WTC11 (cell line): ENCODE data around the gene PACSIN1. TPM values are rescaled to one million over a fixed set of nuclear protein-coding genes. Genes with fewer than 3 reads are reported as not detected.

Experiments used
- ATAC-seq: fragments of 200-7000 bp; cut with Tn5 transposase; 2 replicates; pipeline ENCODE4 v1.10.0; 2021; ENCODE audit warnings: mild to moderate bottlenecking, moderate library complexity
- CTCF ChIA-PET: fragments of 300-600 bp; sonication (Branson Sonifier 250); formaldehyde crosslinking; loops from one replicate; lab custom pipeline; 2021; ENCODE audit warnings: antibody characterized with exemption; lab: Charles Lee
- POLR2A ChIA-PET: fragments of 350-600 bp; sonication (Branson Sonifier 250); formaldehyde crosslinking; loops from one replicate; lab custom pipeline; 2021; ENCODE audit warnings: antibody characterized with exemption; lab: Charles Lee
- DNase-seq: peaks from one replicate; pipeline ENCODE4 v3.0.0; 2021; ENCODE audit warnings: low spot score
- H3K27ac Mint-ChIP-seq: 2 replicates; pipeline ENCODE4 v1.8.0; 2021; ENCODE audit warnings: mixed read lengths
- H3K27me3 Mint-ChIP-seq: 2 replicates; pipeline ENCODE4 v1.8.0; 2021; ENCODE audit warnings: low read depth, mild to moderate bottlenecking, moderate library complexity, mixed read lengths
- H3K36me3 Mint-ChIP-seq: 2 replicates; pipeline ENCODE4 v1.8.0; 2021; ENCODE audit warnings: mixed read lengths
- H3K4me1 Mint-ChIP-seq: 2 replicates; pipeline ENCODE4 v1.8.0; 2022; ENCODE audit warnings: mixed read lengths
- H3K4me3 Mint-ChIP-seq: 2 replicates; pipeline ENCODE4 v1.8.0; 2021; ENCODE audit warnings: mild to moderate bottlenecking, moderate library complexity, mixed read lengths
- H3K9me3 Mint-ChIP-seq: 2 replicates; pipeline ENCODE4 v1.8.0; 2021; ENCODE audit warnings: mixed read lengths
- CBFB ChIP-seq: sonication (generic); formaldehyde crosslinking; IDR thresholded peaks from 2 replicates; pipeline ENCODE4 v1.8.1; 2022; ENCODE audit warnings: mild to moderate bottlenecking, low read depth, missing genetic modification reagents
- ELF4 ChIP-seq: sonication (generic); formaldehyde crosslinking; IDR thresholded peaks from 2 replicates; pipeline ENCODE4 v1.8.1; 2022; ENCODE audit warnings: low read depth, mild to moderate bottlenecking, moderate library complexity, missing genetic modification reagents
- ESRRA ChIP-seq: sonication (generic); formaldehyde crosslinking; IDR thresholded peaks from 2 replicates; pipeline ENCODE4 v1.8.1; 2022; ENCODE audit warnings: mild to moderate bottlenecking, missing genetic modification reagents, borderline replicate concordance
- GTF2I ChIP-seq: fragments of 250-450 bp; sonication (Bioruptor Pico); conservative IDR thresholded peaks from 2 replicates; pipeline ENCODE4 v1.4.0; 2021; ENCODE audit warnings: mild to moderate bottlenecking
- KAT7 ChIP-seq: sonication (generic); formaldehyde crosslinking; IDR thresholded peaks from 2 replicates; pipeline ENCODE4 v1.8.1; 2023; ENCODE audit warnings: missing genetic modification reagents, mild to moderate bottlenecking, borderline replicate concordance
- OVOL2 ChIP-seq: fragments of 250-450 bp; sonication (Bioruptor Pico); IDR thresholded peaks from 2 replicates; pipeline ENCODE4 v1.9.0; 2021; ENCODE audit warnings: mild to moderate bottlenecking, borderline replicate concordance
- PRRX2 ChIP-seq: fragments of 250-450 bp; sonication (Bioruptor Pico); IDR thresholded peaks from 2 replicates; pipeline ENCODE4 v1.8.0; 2021; ENCODE audit warnings: mild to moderate bottlenecking
- SMAD3 ChIP-seq: sonication (generic); formaldehyde crosslinking; IDR thresholded peaks from 2 replicates; pipeline ENCODE4 v1.8.0; 2022; ENCODE audit warnings: missing genetic modification reagents, mild to moderate bottlenecking, borderline replicate concordance
- TEAD1 ChIP-seq: sonication (generic); formaldehyde crosslinking; IDR thresholded peaks from 2 replicates; pipeline ENCODE4 v1.8.0; 2022; ENCODE audit warnings: mild to moderate bottlenecking, missing genetic modification reagents
- ZNF121 ChIP-seq: sonication (generic); formaldehyde crosslinking; IDR thresholded peaks from 2 replicates; pipeline ENCODE4 v1.8.0; 2023; ENCODE audit warnings: missing genetic modification reagents
- ZNF232 ChIP-seq: sonication (generic); formaldehyde crosslinking; IDR thresholded peaks from 2 replicates; pipeline ENCODE4 v1.8.0; 2022; ENCODE audit warnings: mild to moderate bottlenecking, missing genetic modification reagents
- ZNF263 ChIP-seq: sonication (generic); formaldehyde crosslinking; IDR thresholded peaks from 2 replicates; pipeline ENCODE4 v1.8.1; 2022; ENCODE audit warnings: low read depth, mild to moderate bottlenecking, moderate library complexity, missing genetic modification reagents
- ZNF396 ChIP-seq: fragments of 250-450 bp; sonication (Bioruptor Pico); IDR thresholded peaks from 2 replicates; pipeline ENCODE4 v1.8.0; 2021; ENCODE audit warnings: mild to moderate bottlenecking, moderate library complexity, borderline replicate concordance
- ZNF416 ChIP-seq: fragments of 250-450 bp; sonication (Bioruptor Pico); IDR thresholded peaks from 2 replicates; pipeline ENCODE4 v1.9.0; 2021; ENCODE audit warnings: mild to moderate bottlenecking, inconsistent platforms
- total RNA-seq: library from RNA; stranded (reverse); gene quantifications from 3 replicates; pipeline ENCODE4 v1.2.3, GENCODE V29; 2021
- TF ChIP-seq, protein P1 (sequence below): sonication (generic); formaldehyde crosslinking; IDR thresholded peaks from 2 replicates; pipeline ENCODE4 v1.8.0; 2022; ENCODE audit warnings: mild to moderate bottlenecking, missing genetic modification reagents
- TF ChIP-seq, protein P2 (sequence below): sonication (generic); formaldehyde crosslinking; IDR thresholded peaks from 2 replicates; pipeline ENCODE4 v1.8.0; 2023; ENCODE audit warnings: missing genetic modification reagents
- TF ChIP-seq, protein P3 (sequence below): fragments of 250-450 bp; sonication (Bioruptor Pico); IDR thresholded peaks from 2 replicates; pipeline ENCODE4 v2.1.2; 2022; ENCODE audit warnings: mild to moderate bottlenecking, moderate library complexity
- TF ChIP-seq, protein P4 (sequence below): sonication (generic); formaldehyde crosslinking; IDR thresholded peaks from 2 replicates; pipeline ENCODE4 v1.8.0; 2023; ENCODE audit warnings: mild to moderate bottlenecking, missing genetic modification reagents
- TF ChIP-seq, protein P5 (sequence below): sonication (generic); formaldehyde crosslinking; IDR thresholded peaks from 2 replicates; pipeline ENCODE4 v1.8.0; 2023; ENCODE audit warnings: missing genetic modification reagents, mild to moderate bottlenecking, borderline replicate concordance
- TF ChIP-seq, protein P6 (sequence below): sonication (generic); formaldehyde crosslinking; IDR thresholded peaks from 2 replicates; pipeline ENCODE4 v1.8.1; 2023; ENCODE audit warnings: mild to moderate bottlenecking, missing genetic modification reagents, borderline replicate concordance
- TF ChIP-seq, protein P7 (sequence below): sonication (generic); formaldehyde crosslinking; IDR thresholded peaks from 2 replicates; pipeline ENCODE4 v1.8.1; 2022; ENCODE audit warnings: low read depth, missing genetic modification reagents, borderline replicate concordance

Gene PACSIN1
- total RNA-seq, 1 experiment from 2014 or later = 12.6 TPM

DNA sequence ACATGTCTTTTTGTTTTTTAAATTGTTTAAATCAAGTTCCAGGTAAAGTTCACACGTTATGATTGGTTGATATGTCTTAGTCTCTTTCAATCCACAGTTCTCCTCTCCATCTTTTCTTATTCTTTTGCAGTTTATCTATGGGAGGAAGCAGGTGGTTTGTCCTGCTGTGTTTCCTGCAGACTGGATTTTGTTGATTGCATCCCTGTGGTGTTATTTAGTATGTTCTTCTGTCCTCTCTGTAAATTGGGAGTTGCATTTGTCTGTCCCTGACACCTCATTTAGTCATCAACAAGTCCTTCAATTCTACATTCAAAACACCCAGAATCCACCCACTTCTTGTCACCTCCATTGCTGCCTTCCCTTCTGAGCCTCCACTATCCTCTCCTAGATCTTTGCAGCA, 8.1 kb downstream of the PACSIN1 start:
- CTCF ChIA-PET = interaction anchor here (2.8 kb wide), 1 partner anchor 15 kb away, joined by 17 read pairs; no protein-coding TSS in a partner anchor
- peaks cover 11% of the 10 kb centered on the region for H3K36me3 Mint-ChIP-seq
- POLR2A ChIA-PET = no interaction called here
- H3K4me3 Mint-ChIP-seq = no peak overlapping the region
- TF ChIP-seq PRRX2 (CRISPR knock-in tag) (no peak), TEAD1 (CRISPR knock-in tag) (no peak), ZNF121 (CRISPR knock-in tag) (no peak), KAT7 (CRISPR knock-in tag) (no peak), ESRRA (no peak), SMAD3 (CRISPR knock-in tag) (no peak), GTF2I (CRISPR knock-in tag) (no peak), ZNF416 (CRISPR knock-in tag) (no peak), ZNF263 (CRISPR knock-in tag) (no peak)
- TF ChIP-seq, protein P1, sequence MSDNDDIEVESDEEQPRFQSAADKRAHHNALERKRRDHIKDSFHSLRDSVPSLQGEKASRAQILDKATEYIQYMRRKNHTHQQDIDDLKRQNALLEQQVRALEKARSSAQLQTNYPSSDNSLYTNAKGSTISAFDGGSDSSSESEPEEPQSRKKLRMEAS = no peak
- TF ChIP-seq, protein P2, sequence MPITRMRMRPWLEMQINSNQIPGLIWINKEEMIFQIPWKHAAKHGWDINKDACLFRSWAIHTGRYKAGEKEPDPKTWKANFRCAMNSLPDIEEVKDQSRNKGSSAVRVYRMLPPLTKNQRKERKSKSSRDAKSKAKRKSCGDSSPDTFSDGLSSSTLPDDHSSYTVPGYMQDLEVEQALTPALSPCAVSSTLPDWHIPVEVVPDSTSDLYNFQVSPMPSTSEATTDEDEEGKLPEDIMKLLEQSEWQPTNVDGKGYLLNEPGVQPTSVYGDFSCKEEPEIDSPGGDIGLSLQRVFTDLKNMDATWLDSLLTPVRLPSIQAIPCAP = no peak
- TF ChIP-seq, protein P3, sequence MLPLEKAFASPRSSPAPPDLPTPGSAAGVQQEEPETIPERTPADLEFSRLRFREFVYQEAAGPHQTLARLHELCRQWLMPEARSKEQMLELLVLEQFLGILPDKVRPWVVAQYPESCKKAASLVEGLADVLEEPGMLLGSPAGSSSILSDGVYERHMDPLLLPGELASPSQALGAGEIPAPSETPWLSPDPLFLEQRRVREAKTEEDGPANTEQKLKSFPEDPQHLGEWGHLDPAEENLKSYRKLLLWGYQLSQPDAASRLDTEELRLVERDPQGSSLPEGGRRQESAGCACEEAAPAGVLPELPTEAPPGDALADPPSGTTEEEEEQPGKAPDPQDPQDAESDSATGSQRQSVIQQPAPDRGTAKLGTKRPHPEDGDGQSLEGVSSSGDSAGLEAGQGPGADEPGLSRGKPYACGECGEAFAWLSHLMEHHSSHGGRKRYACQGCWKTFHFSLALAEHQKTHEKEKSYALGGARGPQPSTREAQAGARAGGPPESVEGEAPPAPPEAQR (CRISPR knock-in tag) = no peak
- TF ChIP-seq, protein P4, sequence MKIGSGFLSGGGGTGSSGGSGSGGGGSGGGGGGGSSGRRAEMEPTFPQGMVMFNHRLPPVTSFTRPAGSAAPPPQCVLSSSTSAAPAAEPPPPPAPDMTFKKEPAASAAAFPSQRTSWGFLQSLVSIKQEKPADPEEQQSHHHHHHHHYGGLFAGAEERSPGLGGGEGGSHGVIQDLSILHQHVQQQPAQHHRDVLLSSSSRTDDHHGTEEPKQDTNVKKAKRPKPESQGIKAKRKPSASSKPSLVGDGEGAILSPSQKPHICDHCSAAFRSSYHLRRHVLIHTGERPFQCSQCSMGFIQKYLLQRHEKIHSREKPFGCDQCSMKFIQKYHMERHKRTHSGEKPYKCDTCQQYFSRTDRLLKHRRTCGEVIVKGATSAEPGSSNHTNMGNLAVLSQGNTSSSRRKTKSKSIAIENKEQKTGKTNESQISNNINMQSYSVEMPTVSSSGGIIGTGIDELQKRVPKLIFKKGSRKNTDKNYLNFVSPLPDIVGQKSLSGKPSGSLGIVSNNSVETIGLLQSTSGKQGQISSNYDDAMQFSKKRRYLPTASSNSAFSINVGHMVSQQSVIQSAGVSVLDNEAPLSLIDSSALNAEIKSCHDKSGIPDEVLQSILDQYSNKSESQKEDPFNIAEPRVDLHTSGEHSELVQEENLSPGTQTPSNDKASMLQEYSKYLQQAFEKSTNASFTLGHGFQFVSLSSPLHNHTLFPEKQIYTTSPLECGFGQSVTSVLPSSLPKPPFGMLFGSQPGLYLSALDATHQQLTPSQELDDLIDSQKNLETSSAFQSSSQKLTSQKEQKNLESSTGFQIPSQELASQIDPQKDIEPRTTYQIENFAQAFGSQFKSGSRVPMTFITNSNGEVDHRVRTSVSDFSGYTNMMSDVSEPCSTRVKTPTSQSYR = no peak
- no peak for DNase-seq
- H3K27me3 Mint-ChIP-seq = no peaks in the 10 kb centered on the region; the same call in 1 of the 2 replicates
- H3K4me1 Mint-ChIP-seq = peaks cover 4% of the 10 kb centered on the region; the same call in 1 of the 2 replicates
- no peak for ATAC-seq
- H3K27ac Mint-ChIP-seq = no peak overlapping the region
- H3K9me3 Mint-ChIP-seq = peaks cover 14% of the 10 kb centered on the region

DNA sequence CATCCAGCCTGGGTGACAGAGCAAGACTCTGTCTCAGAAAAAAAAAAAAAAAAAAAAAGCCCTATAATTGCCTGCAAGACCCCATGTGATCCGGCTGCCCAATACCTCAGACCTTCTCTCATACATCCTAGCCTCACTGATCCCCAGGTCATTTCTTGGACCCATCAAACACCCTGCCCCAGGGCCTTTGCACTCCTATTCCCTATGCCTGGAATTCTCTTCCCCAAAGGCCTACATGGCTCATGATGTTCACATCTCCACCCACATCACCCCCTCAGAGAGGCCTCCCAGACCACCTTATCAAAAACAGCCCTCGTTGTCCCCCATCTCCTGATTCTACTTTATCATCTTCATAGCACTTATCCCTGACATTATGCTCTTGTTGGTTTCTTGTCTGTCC, 8.9 kb downstream of the PACSIN1 start:
- ATAC-seq = no peak
- H3K4me3 Mint-ChIP-seq = no peak overlapping the region
- DNase-seq = no peak
- TF ChIP-seq, protein P5, sequence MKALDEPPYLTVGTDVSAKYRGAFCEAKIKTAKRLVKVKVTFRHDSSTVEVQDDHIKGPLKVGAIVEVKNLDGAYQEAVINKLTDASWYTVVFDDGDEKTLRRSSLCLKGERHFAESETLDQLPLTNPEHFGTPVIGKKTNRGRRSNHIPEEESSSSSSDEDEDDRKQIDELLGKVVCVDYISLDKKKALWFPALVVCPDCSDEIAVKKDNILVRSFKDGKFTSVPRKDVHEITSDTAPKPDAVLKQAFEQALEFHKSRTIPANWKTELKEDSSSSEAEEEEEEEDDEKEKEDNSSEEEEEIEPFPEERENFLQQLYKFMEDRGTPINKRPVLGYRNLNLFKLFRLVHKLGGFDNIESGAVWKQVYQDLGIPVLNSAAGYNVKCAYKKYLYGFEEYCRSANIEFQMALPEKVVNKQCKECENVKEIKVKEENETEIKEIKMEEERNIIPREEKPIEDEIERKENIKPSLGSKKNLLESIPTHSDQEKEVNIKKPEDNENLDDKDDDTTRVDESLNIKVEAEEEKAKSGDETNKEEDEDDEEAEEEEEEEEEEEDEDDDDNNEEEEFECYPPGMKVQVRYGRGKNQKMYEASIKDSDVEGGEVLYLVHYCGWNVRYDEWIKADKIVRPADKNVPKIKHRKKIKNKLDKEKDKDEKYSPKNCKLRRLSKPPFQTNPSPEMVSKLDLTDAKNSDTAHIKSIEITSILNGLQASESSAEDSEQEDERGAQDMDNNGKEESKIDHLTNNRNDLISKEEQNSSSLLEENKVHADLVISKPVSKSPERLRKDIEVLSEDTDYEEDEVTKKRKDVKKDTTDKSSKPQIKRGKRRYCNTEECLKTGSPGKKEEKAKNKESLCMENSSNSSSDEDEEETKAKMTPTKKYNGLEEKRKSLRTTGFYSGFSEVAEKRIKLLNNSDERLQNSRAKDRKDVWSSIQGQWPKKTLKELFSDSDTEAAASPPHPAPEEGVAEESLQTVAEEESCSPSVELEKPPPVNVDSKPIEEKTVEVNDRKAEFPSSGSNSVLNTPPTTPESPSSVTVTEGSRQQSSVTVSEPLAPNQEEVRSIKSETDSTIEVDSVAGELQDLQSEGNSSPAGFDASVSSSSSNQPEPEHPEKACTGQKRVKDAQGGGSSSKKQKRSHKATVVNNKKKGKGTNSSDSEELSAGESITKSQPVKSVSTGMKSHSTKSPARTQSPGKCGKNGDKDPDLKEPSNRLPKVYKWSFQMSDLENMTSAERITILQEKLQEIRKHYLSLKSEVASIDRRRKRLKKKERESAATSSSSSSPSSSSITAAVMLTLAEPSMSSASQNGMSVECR (CRISPR knock-in tag) = no peak
- TF ChIP-seq ZNF396 (no peak), ZNF232 (CRISPR knock-in tag) (no peak), CBFB (CRISPR knock-in tag) (no peak), ELF4 (CRISPR knock-in tag) (no peak), OVOL2 (CRISPR knock-in tag) (no peak)
- TF ChIP-seq, protein P6, sequence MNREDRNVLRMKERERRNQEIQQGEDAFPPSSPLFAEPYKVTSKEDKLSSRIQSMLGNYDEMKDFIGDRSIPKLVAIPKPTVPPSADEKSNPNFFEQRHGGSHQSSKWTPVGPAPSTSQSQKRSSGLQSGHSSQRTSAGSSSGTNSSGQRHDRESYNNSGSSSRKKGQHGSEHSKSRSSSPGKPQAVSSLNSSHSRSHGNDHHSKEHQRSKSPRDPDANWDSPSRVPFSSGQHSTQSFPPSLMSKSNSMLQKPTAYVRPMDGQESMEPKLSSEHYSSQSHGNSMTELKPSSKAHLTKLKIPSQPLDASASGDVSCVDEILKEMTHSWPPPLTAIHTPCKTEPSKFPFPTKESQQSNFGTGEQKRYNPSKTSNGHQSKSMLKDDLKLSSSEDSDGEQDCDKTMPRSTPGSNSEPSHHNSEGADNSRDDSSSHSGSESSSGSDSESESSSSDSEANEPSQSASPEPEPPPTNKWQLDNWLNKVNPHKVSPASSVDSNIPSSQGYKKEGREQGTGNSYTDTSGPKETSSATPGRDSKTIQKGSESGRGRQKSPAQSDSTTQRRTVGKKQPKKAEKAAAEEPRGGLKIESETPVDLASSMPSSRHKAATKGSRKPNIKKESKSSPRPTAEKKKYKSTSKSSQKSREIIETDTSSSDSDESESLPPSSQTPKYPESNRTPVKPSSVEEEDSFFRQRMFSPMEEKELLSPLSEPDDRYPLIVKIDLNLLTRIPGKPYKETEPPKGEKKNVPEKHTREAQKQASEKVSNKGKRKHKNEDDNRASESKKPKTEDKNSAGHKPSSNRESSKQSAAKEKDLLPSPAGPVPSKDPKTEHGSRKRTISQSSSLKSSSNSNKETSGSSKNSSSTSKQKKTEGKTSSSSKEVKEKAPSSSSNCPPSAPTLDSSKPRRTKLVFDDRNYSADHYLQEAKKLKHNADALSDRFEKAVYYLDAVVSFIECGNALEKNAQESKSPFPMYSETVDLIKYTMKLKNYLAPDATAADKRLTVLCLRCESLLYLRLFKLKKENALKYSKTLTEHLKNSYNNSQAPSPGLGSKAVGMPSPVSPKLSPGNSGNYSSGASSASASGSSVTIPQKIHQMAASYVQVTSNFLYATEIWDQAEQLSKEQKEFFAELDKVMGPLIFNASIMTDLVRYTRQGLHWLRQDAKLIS (CRISPR knock-in tag) = no peak
- TF ChIP-seq, protein P7, sequence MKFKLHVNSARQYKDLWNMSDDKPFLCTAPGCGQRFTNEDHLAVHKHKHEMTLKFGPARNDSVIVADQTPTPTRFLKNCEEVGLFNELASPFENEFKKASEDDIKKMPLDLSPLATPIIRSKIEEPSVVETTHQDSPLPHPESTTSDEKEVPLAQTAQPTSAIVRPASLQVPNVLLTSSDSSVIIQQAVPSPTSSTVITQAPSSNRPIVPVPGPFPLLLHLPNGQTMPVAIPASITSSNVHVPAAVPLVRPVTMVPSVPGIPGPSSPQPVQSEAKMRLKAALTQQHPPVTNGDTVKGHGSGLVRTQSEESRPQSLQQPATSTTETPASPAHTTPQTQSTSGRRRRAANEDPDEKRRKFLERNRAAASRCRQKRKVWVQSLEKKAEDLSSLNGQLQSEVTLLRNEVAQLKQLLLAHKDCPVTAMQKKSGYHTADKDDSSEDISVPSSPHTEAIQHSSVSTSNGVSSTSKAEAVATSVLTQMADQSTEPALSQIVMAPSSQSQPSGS (CRISPR knock-in tag) = no peak

More for the DNA sequence above, 8.9 kb downstream of the PACSIN1 start:
- H3K4me1 Mint-ChIP-seq = peaks cover 4% of the 10 kb centered on the region; the same call in 1 of the 2 replicates
- H3K27me3 Mint-ChIP-seq = no peaks in the 10 kb centered on the region; the same call in 1 of the 2 replicates
- peaks cover 11% of the 10 kb centered on the region for H3K36me3 Mint-ChIP-seq
- ChIA-PET POLR2A (no interaction called here), CTCF (interaction anchor here (0.6 to 2.8 kb wide), 4 partner anchors 9 to 271 kb away, joined by 3 to 17 read pairs (median 10); partner anchors contain the start of gene PACSIN1)
- no peak overlapping the region for H3K27ac Mint-ChIP-seq
- peaks cover 14% of the 10 kb centered on the region for H3K9me3 Mint-ChIP-seq
